ENCODE measurements around the gene PNMT.
"Not testable (repeated sequence)": the region's sequence is repeated elsewhere in the genome, so short reads cannot be mapped to it uniquely, and the experiment has no call there.

PNMT gene

DNA sequence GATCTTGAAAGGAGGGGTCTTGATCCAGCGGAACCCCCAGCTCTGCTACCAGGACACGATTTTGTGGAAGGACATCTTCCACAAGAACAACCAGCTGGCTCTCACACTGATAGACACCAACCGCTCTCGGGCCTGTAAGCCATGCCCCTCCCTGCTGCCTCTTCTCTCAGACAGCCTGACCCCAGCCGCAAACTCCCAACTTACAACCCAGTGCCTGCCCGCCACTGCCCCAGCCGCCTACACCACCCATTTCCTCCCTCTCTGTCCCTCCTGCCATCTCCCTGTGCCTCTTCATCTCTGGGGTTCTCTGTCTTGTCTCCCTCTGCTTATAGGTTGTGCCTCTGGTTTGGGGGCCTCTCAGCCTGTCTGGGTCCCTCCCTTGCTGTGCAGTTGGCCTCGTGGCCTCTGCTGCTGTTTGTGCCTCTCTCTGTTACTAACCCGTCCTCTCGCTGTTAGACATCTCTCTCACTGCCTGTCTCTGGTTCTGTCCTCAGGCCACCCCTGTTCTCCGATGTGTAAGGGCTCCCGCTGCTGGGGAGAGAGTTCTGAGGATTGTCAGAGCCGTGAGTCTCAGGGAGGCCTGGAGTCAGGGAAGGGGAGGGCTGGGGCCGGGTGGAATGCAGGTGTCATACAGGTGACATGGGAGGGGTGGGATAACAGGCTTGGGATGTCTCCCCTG, 41.2 kb downstream of the PNMT start:
- no peak for DNase-seq (ENCODE audit: low spot score)

DNA sequence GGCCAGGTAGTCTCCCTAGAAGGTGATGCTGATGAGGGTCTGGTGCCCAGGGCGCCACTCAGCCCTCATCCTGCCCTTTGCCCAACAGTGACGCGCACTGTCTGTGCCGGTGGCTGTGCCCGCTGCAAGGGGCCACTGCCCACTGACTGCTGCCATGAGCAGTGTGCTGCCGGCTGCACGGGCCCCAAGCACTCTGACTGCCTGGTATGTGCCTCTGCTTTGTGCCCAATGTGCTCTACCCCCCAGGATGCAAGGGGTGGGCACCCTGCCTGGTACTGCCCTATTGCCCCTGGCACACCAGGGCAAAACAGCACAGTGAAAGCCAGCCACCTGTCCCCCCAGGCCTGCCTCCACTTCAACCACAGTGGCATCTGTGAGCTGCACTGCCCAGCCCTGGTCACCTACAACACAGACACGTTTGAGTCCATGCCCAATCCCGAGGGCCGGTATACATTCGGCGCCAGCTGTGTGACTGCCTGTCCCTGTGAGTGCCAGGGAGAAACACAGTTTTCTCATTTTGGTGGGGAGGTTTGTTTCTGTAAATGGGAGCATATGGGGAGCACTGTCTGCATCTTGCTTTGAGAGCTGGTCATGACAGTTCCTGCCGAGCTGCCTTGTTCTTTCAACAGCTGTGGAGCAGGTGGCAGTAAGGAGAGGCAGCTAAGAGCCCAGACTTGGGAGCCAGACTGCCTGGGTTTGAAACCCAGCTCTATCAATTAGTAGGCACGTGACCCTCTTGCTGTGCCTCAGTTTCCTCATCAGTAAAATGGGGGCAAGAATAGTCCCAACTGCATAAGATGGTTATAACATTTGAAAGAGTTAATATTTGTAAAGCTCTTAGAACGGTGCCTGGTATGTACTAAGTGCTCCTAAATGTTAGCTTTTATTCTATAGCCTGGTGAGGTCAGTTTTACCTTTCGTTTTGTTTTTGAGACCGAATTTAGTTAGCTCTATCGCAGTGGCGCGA, 42.0 kb downstream of the PNMT start:
- DNase-seq (ENCODE audit: low spot score), result peak; percentile 23

DNA sequence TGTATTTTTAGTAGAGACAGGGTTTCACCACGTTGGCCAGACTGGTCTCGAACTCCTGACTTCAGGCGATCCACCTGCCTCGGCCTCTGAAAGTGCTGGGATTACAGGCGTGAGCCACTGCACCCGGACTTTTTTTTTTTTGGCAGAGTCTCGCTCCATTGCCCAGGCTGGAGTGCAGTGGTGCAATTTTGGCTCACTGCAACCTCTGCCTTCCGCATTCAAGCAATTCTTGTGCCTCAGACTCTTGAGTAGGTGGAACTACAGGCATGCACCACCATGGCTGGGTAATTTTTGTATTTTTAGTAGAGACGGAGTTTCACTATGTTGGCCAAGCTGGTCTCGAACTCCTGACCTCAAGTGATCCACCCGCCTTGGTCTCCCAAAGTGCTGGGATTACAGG, 42.8 kb downstream of the PNMT start:
- DNase-seq (ENCODE audit: low spot score), result not testable (repeated sequence)

DNA sequence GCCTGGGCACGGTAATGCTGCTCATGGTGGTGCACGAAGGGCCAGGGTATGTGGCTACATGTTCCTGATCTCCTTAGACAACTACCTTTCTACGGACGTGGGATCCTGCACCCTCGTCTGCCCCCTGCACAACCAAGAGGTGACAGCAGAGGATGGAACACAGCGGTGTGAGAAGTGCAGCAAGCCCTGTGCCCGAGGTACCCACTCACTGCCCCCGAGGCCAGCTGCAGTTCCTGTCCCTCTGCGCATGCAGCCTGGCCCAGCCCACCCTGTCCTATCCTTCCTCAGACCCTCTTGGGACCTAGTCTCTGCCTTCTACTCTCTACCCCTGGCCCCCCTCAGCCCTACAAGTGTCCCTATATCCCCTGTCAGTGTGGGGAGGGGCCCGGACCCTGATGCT, 43.6 kb downstream of the PNMT start:
- no peak for DNase-seq (ENCODE audit: low spot score)

- no peak for DNase-seq (ENCODE audit: low spot score)
Observed at GRCh38 chr17:39714234-39714633, 46.0 kb downstream of the PNMT start.

- no peak for DNase-seq (ENCODE audit: low spot score)
Observed at GRCh38 chr17:39715375-39716072, 47.3 kb downstream of the PNMT start.

- DNase-seq (ENCODE audit: low spot score), result no peak
Observed at GRCh38 chr17:39716073-39716818, 48.0 kb downstream of the PNMT start.

GRCh38 chr17:39716879-39717536, 48.8 kb downstream of the PNMT start:
- DNase-seq (ENCODE audit: low spot score), result no peak

GRCh38 chr17:39717660-39718059, 49.4 kb downstream of the PNMT start:
- no peak for DNase-seq (ENCODE audit: low spot score)

- no peak for DNase-seq (ENCODE audit: low spot score)
Observed at GRCh38 chr17:39719563-39720355, 51.5 kb downstream of the PNMT start.
